Mucosa of descending colon (tissue), 3 donors: ENCODE measurements around the gene CCND2. TPM values are rescaled to one million over a fixed set of nuclear protein-coding genes. Genes with fewer than 3 reads are reported as not detected.
"Not testable (repeated sequence)": the region's sequence is repeated elsewhere in the genome, so short reads cannot be mapped to it uniquely, and the experiment has no call there.

Experiments
- ATAC-seq: fragments of 200-7000 bp; cut with Tn5 transposase; one replicate; pipeline ENCODE4 v1.9.1; 2020; ENCODE audit warnings: mild to moderate bottlenecking, moderate library complexity
- DNase-seq, 3 donors: peaks; one replicate each; pipeline ENCODE4 v3.0.0-alpha.2; 2020
- H3K36me3 ChIP-seq: fragments of 200-600 bp; one replicate; pipeline ENCODE4 v1.8.0; 2021; ENCODE audit warnings: low read depth, mild to moderate bottlenecking
- H3K4me1 ChIP-seq: fragments of 200-600 bp; one replicate; pipeline ENCODE4 v1.8.0; 2021; ENCODE audit warnings: low read depth, mild to moderate bottlenecking
- H3K4me3 ChIP-seq: fragments of 200-600 bp; one replicate; pipeline ENCODE4 v1.8.0; 2021; ENCODE audit warnings: mild to moderate bottlenecking
- H3K9me3 ChIP-seq: fragments of 200-600 bp; one replicate; pipeline ENCODE4 v1.8.0; 2021; ENCODE audit warnings: mild to moderate bottlenecking
- CTCF ChIP-seq: fragments of 200-600 bp; IDR thresholded peaks from one replicate; pipeline ENCODE4 v1.8.0; 2022; ENCODE audit warnings: antibody characterized with exemption, mild to moderate bottlenecking
- intact Hi-C, 2 donors: fragments of 100-400 bp; cut with DNase I in 1 of 2; cut with micrococcal nuclease in 1 of 2; formaldehyde crosslinking; loops; one replicate each; pipeline versions ENCODE4 v1.11.0 to v1.11.1; 2022; cut with DNase I, micrococcal nuclease
- total RNA-seq, 3 donors: library from RNA; stranded (reverse); fragmentation: NEBNext Ultra II Directional in 2 of 3; extraction: Animal tissue kit (Norgen Biotek cat#: 25700) in 2 of 3; gene quantifications; one replicate each; pipeline versions ENCODE4 v1.2.1 to v1.2.4, GENCODE V29; 2021 to 2023
- donor health status: DM: no; HTN: no; CAD: no; lungs with moderate emphysema.
- donor health status: DM: no; HTN: no; CAD: no.
- donor health status: DM: no; HTN: yes; CAD: no.

Gene CCND2
- total RNA-seq, 3 donors from 2014 or later, result 105 to 236 (median 130) TPM

DNA sequence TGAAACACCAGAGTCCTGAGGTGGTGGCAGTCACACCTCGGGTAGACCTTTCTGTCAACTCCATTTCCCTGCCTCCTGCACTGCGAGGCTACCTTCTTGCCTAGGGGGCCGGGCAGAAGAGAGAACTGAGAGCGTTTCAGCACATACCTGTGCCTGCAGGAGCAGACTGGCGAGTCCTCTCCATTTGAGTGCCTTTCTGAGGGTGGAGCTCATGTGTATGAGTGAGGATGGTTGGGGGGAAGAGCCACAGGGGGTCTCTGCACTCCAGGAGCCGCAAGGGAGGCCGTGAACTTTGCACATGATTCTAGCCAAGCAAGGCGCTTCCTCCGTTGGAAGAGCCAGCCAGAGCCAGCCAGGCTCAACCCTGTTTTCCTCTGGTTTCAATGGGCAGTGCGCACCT lies 31.0 kb upstream of the CCND2 start:
- no peak for ATAC-seq
- intact Hi-C loops, result no loop called here
- TF ChIP-seq CTCF, result no peak
- no peaks in the 10 kb centered on the region for H3K4me1 ChIP-seq
- H3K4me3 ChIP-seq, result no peak overlapping the region
- no peaks in the 10 kb centered on the region for H3K36me3 ChIP-seq
- DNase-seq, result no peak
- peaks cover 12% of the 10 kb centered on the region for H3K9me3 ChIP-seq

DNA sequence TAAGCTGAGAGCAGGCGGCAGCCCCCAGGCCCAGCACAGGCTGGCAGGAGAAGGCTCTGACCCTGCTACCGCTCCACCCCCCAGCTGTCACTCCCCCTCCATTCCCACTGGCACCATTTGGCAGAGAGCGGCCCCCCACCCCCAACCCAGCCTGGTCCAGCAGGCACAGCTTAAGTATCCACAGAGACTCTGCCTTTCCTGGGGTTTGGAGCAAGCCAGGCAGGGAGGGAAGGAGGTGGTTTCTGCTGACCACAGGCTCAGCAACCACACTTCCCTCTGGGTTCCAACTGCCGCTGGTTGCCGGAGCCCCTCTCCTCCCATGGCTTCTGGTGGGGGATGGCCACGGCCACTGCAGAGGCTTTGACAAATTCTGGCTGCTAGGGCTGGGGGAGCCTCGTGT lies 30.5 kb upstream of the CCND2 start:
- no peak overlapping the region for H3K4me3 ChIP-seq
- no peaks in the 10 kb centered on the region for H3K4me1 ChIP-seq
- no peak for ATAC-seq
- H3K9me3 ChIP-seq, result peaks cover 8% of the 10 kb centered on the region
- H3K36me3 ChIP-seq, result no peaks in the 10 kb centered on the region
- no peak for TF ChIP-seq CTCF
- DNase-seq, result no peak
- intact Hi-C loops, result no loop called here

- DNase-seq, ATAC-seq, H3K4me1 ChIP-seq, H3K36me3 ChIP-seq, H3K4me3 ChIP-seq, H3K9me3 ChIP-seq, intact Hi-C loops: not testable (repeated sequence)
Observed at GRCh38 chr12:4243491-4244100, 30.0 kb upstream of the CCND2 start.

DNA sequence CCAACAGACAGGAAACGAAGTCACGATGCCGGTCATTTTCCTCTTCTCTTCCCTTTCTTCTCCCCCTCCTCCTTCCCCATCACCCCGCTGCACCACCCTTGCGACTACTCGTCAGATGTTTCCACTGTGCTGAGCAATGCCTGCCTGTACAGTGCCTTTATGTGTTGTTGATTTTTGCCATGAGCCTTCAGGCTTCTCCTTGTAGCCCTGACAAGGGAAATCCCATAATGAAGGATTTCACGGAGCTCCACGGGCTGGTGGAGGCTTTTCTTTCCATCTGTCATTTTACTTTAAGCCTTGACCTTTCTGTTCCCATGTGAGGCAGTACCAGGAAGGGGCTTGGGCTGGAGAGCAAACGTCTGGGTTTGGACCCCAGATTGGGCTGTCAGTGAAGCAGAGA lies 28.7 kb upstream of the CCND2 start:
- no peak overlapping the region for H3K4me3 ChIP-seq
- intact Hi-C loops, result no loop called here
- TF ChIP-seq CTCF, result no peak
- H3K4me1 ChIP-seq, result no peaks in the 10 kb centered on the region
- no peaks in the 10 kb centered on the region for H3K9me3 ChIP-seq
- DNase-seq (no peak), ATAC-seq (no peak)
- H3K36me3 ChIP-seq, result no peaks in the 10 kb centered on the region

DNA sequence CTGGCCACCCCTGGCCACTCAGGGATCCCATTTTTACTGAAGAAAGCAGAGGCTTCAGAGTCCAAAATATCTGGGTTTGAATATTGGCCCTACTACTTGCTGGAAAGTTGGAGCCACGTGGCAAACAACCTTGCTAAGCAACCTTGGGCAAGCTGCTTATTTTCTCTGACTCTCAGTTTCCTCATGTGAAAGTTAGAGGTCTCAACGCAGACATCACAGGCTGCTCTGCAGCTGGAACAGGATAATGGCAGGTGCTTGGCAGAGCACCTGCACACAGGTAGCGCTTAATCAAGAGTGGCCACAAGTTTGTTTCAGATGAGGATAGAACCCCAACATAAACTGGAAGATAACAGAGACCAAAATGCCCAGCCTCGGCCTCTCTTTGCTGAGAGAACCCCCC lies 28.1 kb upstream of the CCND2 start:
- no peaks in the 10 kb centered on the region for H3K9me3 ChIP-seq
- H3K4me3 ChIP-seq, result no peak overlapping the region
- no peaks in the 10 kb centered on the region for H3K4me1 ChIP-seq
- no peaks in the 10 kb centered on the region for H3K36me3 ChIP-seq
- no peak for TF ChIP-seq CTCF
- ATAC-seq (no peak), DNase-seq (no peak)
- intact Hi-C loops, result no loop called here

GRCh38 chr12:4246116-4246515 lies 27.4 kb upstream of the CCND2 start:
- no peak for DNase-seq
- no peak for TF ChIP-seq CTCF
- no peak for ATAC-seq
- Histone ChIP-seq H3K36me3 (no peaks in the 10 kb centered on the region), H3K9me3 (no peaks in the 10 kb centered on the region), H3K4me3 (no peak overlapping the region), H3K4me1 (no peaks in the 10 kb centered on the region)
- intact Hi-C loops, result no loop called here
